Fibroblast of lung (primary cell): ENCODE data around the gene CDKAL1. TPM values are rescaled to one million over a fixed set of nuclear protein-coding genes. Genes with fewer than 3 reads are reported as not detected.

ENCODE experiments used
- DNase-seq, 2 donors: peaks; one replicate each; pipeline versions ENCODE4 v3.0.0 to v3.0.0-alpha.2; 2010; ENCODE audit warnings: low read depth in 2 of 2
- H2AFZ ChIP-seq: 2 replicates; pipeline ENCODE4 v1.5.1; 2012; ENCODE audit warnings: low read length, control low read depth, inconsistent platforms
- H3K27ac ChIP-seq: 2 replicates; pipeline ENCODE4 v1.5.1; 2011; ENCODE audit warnings: low read length, control low read depth; ENCODE audit not compliant: insufficient read depth
- H3K27me3 ChIP-seq: 2 replicates; pipeline ENCODE4 v1.5.1; 2011; ENCODE audit warnings: mild to moderate bottlenecking, low read length; ENCODE audit not compliant: control insufficient read depth, insufficient read depth
- H3K36me3 ChIP-seq: 2 replicates; pipeline ENCODE4 v1.5.1; 2011; ENCODE audit warnings: low read length; ENCODE audit not compliant: control insufficient read depth, insufficient read depth
- H3K4me1 ChIP-seq: 2 replicates; pipeline ENCODE4 v1.5.1; 2011; ENCODE audit warnings: low read length; ENCODE audit not compliant: control insufficient read depth, insufficient read depth; ENCODE audit errors: extremely low read depth
- H3K4me2 ChIP-seq: 2 replicates; pipeline ENCODE4 v1.5.1; 2011; ENCODE audit warnings: low read length, control low read depth; ENCODE audit not compliant: insufficient read depth; ENCODE audit errors: extremely low read depth
- H3K4me3 ChIP-seq, 4 experiments: fragments of 200-600 bp in 1 of 4; sonication (generic) in 1 of 4; replicated peaks in 1 of 4; 2 replicates each; pipeline ENCODE4 v1.5.1; 2011 to 2016; ENCODE audit warnings: low read length in 4 of 4, low read depth in 3 of 4, mild to moderate bottlenecking in 3 of 4, control low read depth in 2 of 4, inconsistent platforms in 1 of 4, mixed read lengths in 1 of 4; ENCODE audit not compliant: insufficient read depth in 1 of 4; ENCODE audit errors: control extremely low read depth in 1 of 4
- H3K79me2 ChIP-seq: 2 replicates; pipeline ENCODE4 v1.5.1; 2012; ENCODE audit warnings: mild to moderate bottlenecking, low read length, inconsistent platforms; ENCODE audit not compliant: control insufficient read depth, insufficient read depth
- H3K9ac ChIP-seq: 2 replicates; pipeline ENCODE4 v1.5.1; 2011; ENCODE audit warnings: mild to moderate bottlenecking, low read length, control low read depth; ENCODE audit not compliant: insufficient read depth
- H3K9me3 ChIP-seq: 2 replicates; pipeline ENCODE4 v1.5.1; 2012; ENCODE audit warnings: low read depth, low read length; ENCODE audit not compliant: control insufficient read depth, insufficient read depth
- H4K20me1 ChIP-seq: 2 replicates; pipeline ENCODE4 v1.5.1; 2011; ENCODE audit warnings: low read length; ENCODE audit not compliant: control insufficient read depth, insufficient read depth; ENCODE audit errors: extremely low read depth
- EZH2 ChIP-seq: IDR thresholded peaks from 2 replicates; pipeline ENCODE4 v1.5.1; 2012; ENCODE audit warnings: low read length, control low read depth, mild to moderate bottlenecking; ENCODE audit errors: missing control alignments
- polyA plus RNA-seq, 2 donors: library from polyadenylated mRNA; depleted of rRNA in 1 of 2; stranded (reverse) in 1 of 2; unstranded in 1 of 2; fragments of >200 nt; gene quantifications; 2 replicates each; pipeline ENCODE4 v1.2.1, GENCODE V29; 2011 to 2012; ENCODE audit warnings: missing spikeins in 1 of 2
- total RNA-seq: library from RNA; depleted of rRNA; stranded (reverse); fragments of >200 nt; gene quantifications from 2 replicates; pipeline ENCODE4 v1.2.1, GENCODE V29; 2014
- TF ChIP-seq, protein P1 (sequence below), 2 donors: IDR thresholded peaks in 1 of 2; conservative IDR thresholded peaks in 1 of 2; 1 replicate in 1 of 2; 2 replicates in 1 of 2; pipeline ENCODE4 v1.5.1; 2011 to 2012; ENCODE audit warnings: low read length in 2 of 2, control low read depth in 1 of 2, inconsistent platforms in 1 of 2, low read depth in 1 of 2, mild to moderate bottlenecking in 1 of 2

CDKAL1 gene
- total and polyA plus RNA-seq, 2 donors (not counting 1 experiment from before 2014, with no cell fraction given), result 7.4 to 15.0 TPM

DNA sequence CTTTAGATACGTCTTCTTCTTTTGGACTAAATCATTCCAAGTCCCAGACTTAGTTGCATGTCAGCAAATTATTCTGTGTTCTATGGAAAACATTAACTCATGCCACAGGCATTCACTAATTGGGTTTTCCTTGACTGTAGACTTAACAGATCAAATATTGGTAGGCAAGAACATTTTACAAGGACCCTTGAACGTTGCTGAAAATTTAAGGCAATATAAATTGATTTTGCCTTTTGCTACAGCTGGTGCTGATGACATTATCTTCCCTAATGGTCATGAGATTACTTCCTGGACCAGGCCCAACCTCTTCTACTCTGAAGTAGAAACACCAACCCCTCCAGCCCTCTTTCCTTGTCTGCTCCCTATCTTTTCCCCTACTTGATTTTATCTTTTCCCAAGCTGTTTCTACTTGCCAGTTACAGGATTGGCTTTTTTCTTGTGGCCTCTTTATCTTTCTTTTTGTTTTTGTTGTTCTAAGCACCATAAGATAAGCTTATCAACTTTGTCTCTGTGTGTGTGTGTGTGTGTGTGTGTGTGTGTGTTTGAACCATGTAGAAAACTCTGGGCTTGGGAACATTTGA, 545.3 kb downstream of the CDKAL1 start:
- Histone ChIP-seq H2AFZ (no peak overlapping the region), H4K20me1 (no peaks in the 10 kb centered on the region), H3K79me2 (no peaks in the 10 kb centered on the region), H3K27me3 (no peaks in the 10 kb centered on the region), H3K4me1 (no peaks in the 10 kb centered on the region), H3K27ac (no peak overlapping the region), H3K9me3 (no peaks in the 10 kb centered on the region), H3K4me2 (no peak overlapping the region), H3K36me3 (no peaks in the 10 kb centered on the region), H3K9ac (no peak overlapping the region), H3K4me3 (no peak overlapping the region)
- TF ChIP-seq, protein P1, sequence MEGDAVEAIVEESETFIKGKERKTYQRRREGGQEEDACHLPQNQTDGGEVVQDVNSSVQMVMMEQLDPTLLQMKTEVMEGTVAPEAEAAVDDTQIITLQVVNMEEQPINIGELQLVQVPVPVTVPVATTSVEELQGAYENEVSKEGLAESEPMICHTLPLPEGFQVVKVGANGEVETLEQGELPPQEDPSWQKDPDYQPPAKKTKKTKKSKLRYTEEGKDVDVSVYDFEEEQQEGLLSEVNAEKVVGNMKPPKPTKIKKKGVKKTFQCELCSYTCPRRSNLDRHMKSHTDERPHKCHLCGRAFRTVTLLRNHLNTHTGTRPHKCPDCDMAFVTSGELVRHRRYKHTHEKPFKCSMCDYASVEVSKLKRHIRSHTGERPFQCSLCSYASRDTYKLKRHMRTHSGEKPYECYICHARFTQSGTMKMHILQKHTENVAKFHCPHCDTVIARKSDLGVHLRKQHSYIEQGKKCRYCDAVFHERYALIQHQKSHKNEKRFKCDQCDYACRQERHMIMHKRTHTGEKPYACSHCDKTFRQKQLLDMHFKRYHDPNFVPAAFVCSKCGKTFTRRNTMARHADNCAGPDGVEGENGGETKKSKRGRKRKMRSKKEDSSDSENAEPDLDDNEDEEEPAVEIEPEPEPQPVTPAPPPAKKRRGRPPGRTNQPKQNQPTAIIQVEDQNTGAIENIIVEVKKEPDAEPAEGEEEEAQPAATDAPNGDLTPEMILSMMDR (conservative IDR thresholded peaks at IDR 0.05 in 1 of 2, IDR thresholded peaks at IDR 0.05 in 1 of 2; ENCODE audit: low read depth in 1 of 2, low read length in 2 of 2), result no peak
- TF ChIP-seq EZH2, result no peak
- DNase-seq, result peak; percentile 22 to 79

DNA sequence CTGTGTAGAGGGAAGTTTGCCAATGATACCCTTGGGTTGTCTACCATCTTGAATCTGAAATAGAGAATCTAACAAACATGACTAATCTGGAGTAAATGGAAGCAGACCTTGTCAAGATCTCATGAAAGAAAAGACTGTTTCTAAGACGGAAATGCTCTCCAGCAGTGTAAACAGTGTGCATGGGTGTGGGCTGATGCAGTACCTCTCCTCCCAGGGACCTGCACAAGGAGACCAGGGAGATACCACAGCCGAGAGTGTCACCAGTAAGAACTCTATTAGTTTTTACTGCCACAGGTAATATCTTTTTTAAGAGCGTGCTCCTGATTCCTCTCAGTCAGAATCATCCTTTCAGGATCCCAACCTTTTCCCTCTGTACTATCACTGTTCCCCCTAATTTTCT, 546.0 kb downstream of the CDKAL1 start:
- no peak overlapping the region for H2AFZ ChIP-seq
- H3K36me3 ChIP-seq, result no peaks in the 10 kb centered on the region
- H3K4me2 ChIP-seq, result no peak overlapping the region
- TF ChIP-seq, protein P1 (conservative IDR thresholded peaks at IDR 0.05 in 1 of 2, IDR thresholded peaks at IDR 0.05 in 1 of 2; ENCODE audit: low read depth in 1 of 2, low read length in 2 of 2), result no peak
- no peak for TF ChIP-seq EZH2
- no peak for DNase-seq
- H3K27me3 ChIP-seq, result no peaks in the 10 kb centered on the region
- H3K4me3 ChIP-seq, result no peak overlapping the region
- H3K79me2 ChIP-seq, result no peaks in the 10 kb centered on the region
- H4K20me1 ChIP-seq, result no peaks in the 10 kb centered on the region
- no peaks in the 10 kb centered on the region for H3K9me3 ChIP-seq
- no peaks in the 10 kb centered on the region for H3K4me1 ChIP-seq
- H3K9ac ChIP-seq, result no peak overlapping the region
- H3K27ac ChIP-seq, result no peak overlapping the region

DNA sequence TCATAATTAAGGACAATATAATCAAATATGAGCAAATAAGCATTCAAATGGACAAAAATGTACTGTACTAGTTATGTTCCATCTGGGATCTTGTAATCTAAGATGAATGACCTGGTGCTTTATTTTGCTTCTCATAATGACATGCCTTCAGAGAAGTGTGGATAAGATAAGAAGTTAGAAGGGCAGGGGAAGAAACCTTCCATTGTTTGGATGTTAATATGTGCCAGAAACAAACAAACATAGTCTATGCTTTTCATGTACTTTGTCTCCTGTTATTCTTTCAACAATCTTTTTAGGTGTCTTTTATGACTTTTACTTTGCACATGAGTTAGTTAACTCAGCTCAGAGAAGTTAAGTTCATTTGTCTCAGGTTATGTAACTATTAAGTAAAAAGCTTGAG, 547.8 kb downstream of the CDKAL1 start:
- DNase-seq, result no peak
- H3K4me3 ChIP-seq, result no peak overlapping the region
- no peak for TF ChIP-seq EZH2
- TF ChIP-seq, protein P1 (conservative IDR thresholded peaks at IDR 0.05 in 1 of 2, IDR thresholded peaks at IDR 0.05 in 1 of 2; ENCODE audit: low read depth in 1 of 2, low read length in 2 of 2), result no peak
- H3K27ac ChIP-seq, result no peak overlapping the region
- no peaks in the 10 kb centered on the region for H3K79me2 ChIP-seq
- no peaks in the 10 kb centered on the region for H4K20me1 ChIP-seq
- no peaks in the 10 kb centered on the region for H3K27me3 ChIP-seq
- H3K9ac ChIP-seq, result no peak overlapping the region
- no peaks in the 10 kb centered on the region for H3K4me1 ChIP-seq
- H2AFZ ChIP-seq, result no peak overlapping the region
- no peak overlapping the region for H3K4me2 ChIP-seq
- no peaks in the 10 kb centered on the region for H3K9me3 ChIP-seq
- H3K36me3 ChIP-seq, result no peaks in the 10 kb centered on the region
